ENCODE measurements around the gene RAB30. TPM values are rescaled to one million over a fixed set of nuclear protein-coding genes. Genes with fewer than 3 reads are reported as not detected.

The RAB30 gene
- total and polyA plus RNA-seq, 9 donors = 6.8 to 30.4 (median 22.7) TPM

GRCh38 chr11:82988936-82989627, 82.6 kb downstream of the RAB30 start:
- H3K27ac ChIP-seq = no peak overlapping the region
- WGBS, 3 donors = 83 to 89% (median 84%) methylated on average over 7 of the region's 7 CpGs

GRCh38 chr11:82987997-82988396, 83.7 kb downstream of the RAB30 start:
- no peak for DNase-seq
- TF ChIP-seq CTCF (IDR thresholded peaks at IDR 0.05) (no peak), EP300 (IDR thresholded peaks at IDR 0.05) (no peak), POLR2A (IDR thresholded peaks at IDR 0.05) (no peak)
- H3K36me3 ChIP-seq = no peaks in the 10 kb centered on the region
- H3K4me1 ChIP-seq (ENCODE audit: insufficient read depth) = peaks cover 2% of the 10 kb centered on the region
- no peaks in the 10 kb centered on the region for H3K9me3 ChIP-seq
- no peaks in the 10 kb centered on the region for H3K27me3 ChIP-seq
- intact Hi-C loops (cut with DNase I) = no loop called here
- WGBS, 3 donors = 93 to 98% (median 95%) methylated on average over 2 of the region's 2 CpGs
- H3K4me3 ChIP-seq = no peak overlapping the region
- H3K27ac ChIP-seq = no peak overlapping the region

More at GRCh38 chr11:82988936-82989627, 82.6 kb downstream of the RAB30 start:
- no peak for DNase-seq
- no peaks in the 10 kb centered on the region for H3K36me3 ChIP-seq
- no peaks in the 10 kb centered on the region for H3K27me3 ChIP-seq
- H3K9me3 ChIP-seq = no peaks in the 10 kb centered on the region
- H3K4me3 ChIP-seq = no peak overlapping the region
- intact Hi-C loops (cut with DNase I) = no loop called here
- TF ChIP-seq POLR2A (IDR thresholded peaks at IDR 0.05) (no peak), CTCF (IDR thresholded peaks at IDR 0.05) (no peak), EP300 (IDR thresholded peaks at IDR 0.05) (no peak)
- H3K4me1 ChIP-seq (ENCODE audit: insufficient read depth) = peaks cover 2% of the 10 kb centered on the region

GRCh38 chr11:82986446-82986845, 85.3 kb downstream of the RAB30 start:
- intact Hi-C loops (cut with DNase I) = no loop called here
- 12 to 39% (median 38%) methylated on average over 3 of the region's 3 CpGs for WGBS, 3 donors
- Histone ChIP-seq H3K9me3 (no peaks in the 10 kb centered on the region), H3K4me1 (ENCODE audit: insufficient read depth) (no peaks in the 10 kb centered on the region), H3K27me3 (no peaks in the 10 kb centered on the region), H3K27ac (no peak overlapping the region), H3K4me3 (no peak overlapping the region), H3K36me3 (no peaks in the 10 kb centered on the region)
- no peak for TF ChIP-seq POLR2A (IDR thresholded peaks at IDR 0.05)
- no peak for TF ChIP-seq CTCF (IDR thresholded peaks at IDR 0.05)
- no peak for TF ChIP-seq EP300 (IDR thresholded peaks at IDR 0.05)
- no peak for DNase-seq

- H3K36me3 ChIP-seq = no peaks in the 10 kb centered on the region
- H3K4me1 ChIP-seq (ENCODE audit: insufficient read depth) = no peaks in the 10 kb centered on the region
- no peak for DNase-seq
- H3K4me3 ChIP-seq = no peak overlapping the region
- WGBS, 3 donors = 94 to 96% (median 96%) methylated on average over 6 of the region's 6 CpGs
- TF ChIP-seq CTCF (IDR thresholded peaks at IDR 0.05) = no peak
- TF ChIP-seq POLR2A (IDR thresholded peaks at IDR 0.05) = no peak
- intact Hi-C loops (cut with DNase I) = no loop called here
- H3K9me3 ChIP-seq = no peaks in the 10 kb centered on the region
- H3K27ac ChIP-seq = no peak overlapping the region
- no peaks in the 10 kb centered on the region for H3K27me3 ChIP-seq
Observed at GRCh38 chr11:82981852-82982251, 89.8 kb downstream of the RAB30 start.
